Measurements from ENCODE around the gene TOB1.
"Not testable (repeated sequence)": the region's sequence is repeated elsewhere in the genome, so short reads cannot be mapped to it uniquely, and the experiment has no call there.

TOB1 gene

GRCh38 chr17:50868602-50869001 is 2.4 kb upstream of the TOB1 start:
- DNase-seq (ENCODE audit: low read depth, low spot score), result no peak

GRCh38 chr17:50868140-50868438 is 1.9 kb upstream of the TOB1 start:
- DNase-seq (ENCODE audit: low read depth, low spot score), result no peak

- DNase-seq (ENCODE audit: low read depth, low spot score), result peak; percentile 72
These were observed 1.4 kb upstream of the TOB1 start for GRCh38 chr17:50867363-50868139.

GRCh38 chr17:50866950-50867362 is 802 bp upstream of the TOB1 start:
- peak; percentile 50 for DNase-seq (ENCODE audit: low read depth, low spot score)

- no peak for DNase-seq (ENCODE audit: low read depth, low spot score)
These were observed 290 bp downstream of the TOB1 start for GRCh38 chr17:50865868-50866260.

GRCh38 chr17:50865060-50865867 is 890 bp downstream of the TOB1 start:
- no peak for DNase-seq (ENCODE audit: low read depth, low spot score)

- DNase-seq (ENCODE audit: low read depth, low spot score), result no peak
These were observed 1.5 kb downstream of the TOB1 start for GRCh38 chr17:50864747-50865059.

GRCh38 chr17:50863931-50864330 is 2.2 kb downstream of the TOB1 start:
- no peak for DNase-seq (ENCODE audit: low read depth, low spot score)

- DNase-seq (ENCODE audit: low read depth, low spot score), result no peak
These were observed 2.8 kb downstream of the TOB1 start for GRCh38 chr17:50863221-50863843.

GRCh38 chr17:50861822-50862528 is 4.2 kb downstream of the TOB1 start:
- no peak for DNase-seq (ENCODE audit: low read depth, low spot score)

GRCh38 chr17:50861334-50861676 is 4.8 kb downstream of the TOB1 start:
- DNase-seq (ENCODE audit: low read depth, low spot score), result no peak

- DNase-seq (ENCODE audit: low read depth, low spot score), result not testable (repeated sequence)
These were observed 6.4 kb downstream of the TOB1 start for GRCh38 chr17:50859727-50860126.

- DNase-seq (ENCODE audit: low read depth, low spot score), result no peak
These were observed 7.5 kb downstream of the TOB1 start for GRCh38 chr17:50858486-50859225.

- DNase-seq (ENCODE audit: low read depth, low spot score), result no peak
These were observed 9.7 kb downstream of the TOB1 start for GRCh38 chr17:50856431-50856830.

GRCh38 chr17:50855708-50856330 is 10.3 kb downstream of the TOB1 start:
- no peak for DNase-seq (ENCODE audit: low read depth, low spot score)

- DNase-seq (ENCODE audit: low read depth, low spot score), result no peak
These were observed 12.4 kb downstream of the TOB1 start for GRCh38 chr17:50853781-50854180.

GRCh38 chr17:50853015-50853615 is 13.0 kb downstream of the TOB1 start:
- DNase-seq (ENCODE audit: low read depth, low spot score), result no peak

- no peak for DNase-seq (ENCODE audit: low read depth, low spot score)
These were observed 15.5 kb downstream of the TOB1 start for GRCh38 chr17:50850640-50851039.

GRCh38 chr17:50848711-50849110 is 17.4 kb downstream of the TOB1 start:
- DNase-seq (ENCODE audit: low read depth, low spot score), result no peak

GRCh38 chr17:50848039-50848438 is 18.1 kb downstream of the TOB1 start:
- DNase-seq (ENCODE audit: low read depth, low spot score), result no peak

GRCh38 chr17:50847566-50847965 is 18.6 kb downstream of the TOB1 start:
- no peak for DNase-seq (ENCODE audit: low read depth, low spot score)

Data from brain pericyte (primary cell).